ENCODE data around the gene TMEM145.

Gene TMEM145

DNA sequence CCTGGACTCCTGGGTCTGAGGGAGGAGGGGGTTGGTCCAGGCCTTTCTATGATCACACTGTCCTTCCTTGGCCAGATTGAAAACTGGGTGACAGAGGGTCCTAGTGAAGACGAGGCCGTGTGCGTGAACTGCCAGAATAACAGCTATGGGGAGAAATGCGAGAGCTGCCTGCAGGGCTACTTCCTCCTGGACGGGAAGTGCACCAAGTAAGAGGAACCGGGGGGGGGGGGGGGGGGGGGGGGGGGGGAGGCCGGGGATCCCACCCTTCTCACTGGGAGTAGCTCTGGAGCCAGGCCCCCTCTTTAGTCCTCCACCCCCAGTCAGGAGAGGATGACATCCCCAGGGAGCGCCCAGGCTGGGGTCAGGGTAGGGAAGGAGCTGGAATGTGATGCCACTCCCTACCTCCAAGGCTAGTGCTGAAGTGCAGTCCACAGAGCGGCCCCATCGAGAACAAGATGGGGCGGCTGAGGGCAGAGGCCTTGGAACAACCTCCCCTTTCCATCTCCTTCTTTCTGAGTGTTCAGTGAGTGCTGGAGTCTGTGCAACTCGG lies 57.6 kb downstream of the TMEM145 start:
- TF ChIP-seq, protein P1, sequence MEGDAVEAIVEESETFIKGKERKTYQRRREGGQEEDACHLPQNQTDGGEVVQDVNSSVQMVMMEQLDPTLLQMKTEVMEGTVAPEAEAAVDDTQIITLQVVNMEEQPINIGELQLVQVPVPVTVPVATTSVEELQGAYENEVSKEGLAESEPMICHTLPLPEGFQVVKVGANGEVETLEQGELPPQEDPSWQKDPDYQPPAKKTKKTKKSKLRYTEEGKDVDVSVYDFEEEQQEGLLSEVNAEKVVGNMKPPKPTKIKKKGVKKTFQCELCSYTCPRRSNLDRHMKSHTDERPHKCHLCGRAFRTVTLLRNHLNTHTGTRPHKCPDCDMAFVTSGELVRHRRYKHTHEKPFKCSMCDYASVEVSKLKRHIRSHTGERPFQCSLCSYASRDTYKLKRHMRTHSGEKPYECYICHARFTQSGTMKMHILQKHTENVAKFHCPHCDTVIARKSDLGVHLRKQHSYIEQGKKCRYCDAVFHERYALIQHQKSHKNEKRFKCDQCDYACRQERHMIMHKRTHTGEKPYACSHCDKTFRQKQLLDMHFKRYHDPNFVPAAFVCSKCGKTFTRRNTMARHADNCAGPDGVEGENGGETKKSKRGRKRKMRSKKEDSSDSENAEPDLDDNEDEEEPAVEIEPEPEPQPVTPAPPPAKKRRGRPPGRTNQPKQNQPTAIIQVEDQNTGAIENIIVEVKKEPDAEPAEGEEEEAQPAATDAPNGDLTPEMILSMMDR (IDR thresholded peaks at IDR 0.05; ENCODE audit: borderline replicate concordance, insufficient read depth, low read depth, low read length): no peak
- no peak overlapping the region for H3K4me3 ChIP-seq (ENCODE audit: low read depth, low read length)

Measured in GM12875 (cell line).